Right cardiac atrium (tissue), 5 donors: ENCODE data around the gene CGB5. TPM values are rescaled to one million over a fixed set of nuclear protein-coding genes. Genes with fewer than 3 reads are reported as not detected.
"Not testable (repeated sequence)": the region's sequence is repeated elsewhere in the genome, so short reads cannot be mapped to it uniquely, and the experiment has no call there.

Experiments
- ATAC-seq, 2 donors: fragments of 200-7000 bp; cut with Tn5 transposase; one replicate each; pipeline versions ENCODE4 v1.8.0 to v1.9.1; 2020; ENCODE audit warnings: moderate library complexity in 2 of 2, mild to moderate bottlenecking in 1 of 2
- DNase-seq, 3 donors: peaks; one replicate each; pipeline ENCODE4 v3.0.0-alpha.2; 2020
- H3K27ac ChIP-seq: one replicate; pipeline ENCODE4 v1.5.1; 2013; ENCODE audit warnings: mild to moderate bottlenecking, low read length, control low read depth, moderate library complexity
- H3K27me3 ChIP-seq: one replicate; pipeline ENCODE4 v1.6.1; 2013; ENCODE audit not compliant: control insufficient read depth, insufficient read depth
- H3K4me1 ChIP-seq: one replicate; pipeline ENCODE4 v1.6.1; 2013; ENCODE audit warnings: low read length; ENCODE audit not compliant: control insufficient read depth, insufficient read depth
- H3K4me3 ChIP-seq: one replicate; pipeline ENCODE4 v1.5.1; 2013; ENCODE audit warnings: low read length, control low read depth
- H3K9me3 ChIP-seq: one replicate; pipeline ENCODE4 v1.6.1; 2013; ENCODE audit warnings: low read length; ENCODE audit not compliant: control insufficient read depth
- WGBS: extraction: QIAGEN DNeasy Blood & Tissue Kit; methylation state at CpG from one replicate; pipeline ENCODE4 v1.1.7; 2013; 5-methylcytosine and 5-hydroxymethylcytosine counted together
- intact Hi-C, 4 donors: fragments of 100-400 bp; cut with DNase I; formaldehyde crosslinking; loops; one replicate each; pipeline versions ENCODE4 v1.11.0 to v1.14.0; 2022 to 2023
- long read RNA-seq, 4 donors: library from polyadenylated mRNA; unstranded; transcript quantifications; one replicate each; pipeline ENCODE4 v2.0.0, GENCODE V29; 2020 to 2021
- polyA plus RNA-seq: library from polyadenylated mRNA; stranded (reverse); fragments of 200-250 nt; gene quantifications from one replicate; pipeline ENCODE4 v1.2.3, GENCODE V29; 2013
- total RNA-seq, 4 donors: library from RNA; stranded (reverse); fragmentation: NEBNext Ultra II Directional; extraction: Animal tissue kit (Norgen Biotek cat#: 25700); gene quantifications; one replicate each; pipeline ENCODE4 v1.2.1, GENCODE V29; 2021
- donor health status: healthy with polysubstance abuse.
- donor health status: DM: no; HTN: yes; CAD: no.
- donor health status: DM: no; HTN: no; CAD: no.
- donor health status: DM: no; HTN: yes; CAD: no; lungs with severe emphysema.
- donor health status: DM: yes; HTN: yes; CAD: no.

Gene CGB5
- not detected for total RNA-seq
- not detected for polyA plus RNA-seq
- long read RNA-seq, donor 1, result 0 reads
- long read RNA-seq, donor 2, result 0 reads
- long read RNA-seq, donor 3, result 0 reads
- long read RNA-seq, donor 4, result 0 reads

DNA sequence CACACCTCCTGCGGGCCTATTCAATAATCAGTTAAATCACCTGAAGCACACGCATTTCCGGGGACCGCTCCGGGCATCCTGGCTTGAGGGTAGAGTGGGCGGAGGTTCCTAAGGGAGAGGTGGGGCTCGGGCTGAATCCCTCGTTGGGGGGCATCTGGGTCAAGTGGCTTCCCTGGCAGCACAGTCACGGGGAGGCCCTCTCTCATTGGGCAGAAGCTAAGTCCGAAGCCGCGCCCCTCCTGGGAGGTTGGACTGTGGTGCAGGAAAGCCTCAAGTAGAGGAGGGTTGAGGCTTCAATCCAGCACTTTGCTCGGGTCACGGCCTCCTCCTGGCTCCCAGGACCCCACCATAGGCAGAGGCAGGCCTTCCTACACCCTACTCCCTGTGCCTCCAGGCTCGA, at the start of gene CGB5:
Gene CGB5 (plus strand): TSS at position 301 of the 400 bp plus-strand sequence. CDS start 362 bp downstream, outside the sequence.
- H3K9me3 ChIP-seq, H3K4me1 ChIP-seq, H3K27me3 ChIP-seq, DNase-seq, H3K27ac ChIP-seq, ATAC-seq, H3K4me3 ChIP-seq, intact Hi-C loops: not testable (repeated sequence)
- WGBS, result 64% methylated on average over 15 of the region's 15 CpGs

- H3K4me3 ChIP-seq, result peak overlapping the region; percentile 64
- intact Hi-C loops, result no loop called here
- peaks cover 12% of the 10 kb centered on the region for H3K4me1 ChIP-seq
- H3K27me3 ChIP-seq, result no peaks in the 10 kb centered on the region
- WGBS, result 2% methylated on average over 13 of the region's 13 CpGs
- ATAC-seq (no peak), DNase-seq (no peak)
- peak overlapping the region; percentile 82 for H3K27ac ChIP-seq
- no peaks in the 10 kb centered on the region for H3K9me3 ChIP-seq
These were observed 49.6 kb upstream of the CGB5 start for GRCh38 chr19:48994035-48994386.

DNA sequence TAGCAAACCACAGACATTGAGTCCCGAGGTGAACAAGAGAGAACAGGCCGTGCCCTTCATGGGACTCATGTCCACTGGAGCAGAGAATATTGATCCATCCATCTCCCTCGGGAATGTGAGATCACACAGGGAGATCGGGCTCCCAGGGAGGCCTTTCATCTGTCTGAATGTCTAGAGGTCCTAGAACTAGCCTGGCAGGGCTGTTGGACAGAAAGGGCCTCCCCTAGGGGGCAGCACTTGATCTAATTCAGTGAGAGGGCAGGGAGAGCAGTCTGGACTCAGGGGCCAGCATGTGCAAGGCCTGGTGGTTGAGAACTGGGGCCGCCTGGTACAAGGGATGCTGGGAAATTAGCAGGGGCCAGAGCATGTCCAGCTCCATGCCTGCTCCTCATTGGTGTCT, 45.7 kb upstream of the CGB5 start:
- no peaks in the 10 kb centered on the region for H3K27me3 ChIP-seq
- intact Hi-C loops, result no loop called here
- no peak overlapping the region for H3K27ac ChIP-seq
- H3K9me3 ChIP-seq, result no peaks in the 10 kb centered on the region
- no peak overlapping the region for H3K4me3 ChIP-seq
- peaks cover 2% of the 10 kb centered on the region for H3K4me1 ChIP-seq
- DNase-seq, result peak in 1 of 3 donors; percentile 67
- ATAC-seq, result no peak
- WGBS, result 76% methylated on average over 5 of the region's 5 CpGs

- DNase-seq (peak in 1 of 3 donors; percentile 68), ATAC-seq (peak; percentile 37 to 39)
- 56% methylated on average over 16 of the region's 16 CpGs for WGBS
- H3K4me1 ChIP-seq, result no peaks in the 10 kb centered on the region
- H3K27ac ChIP-seq, result no peak overlapping the region
- no peaks in the 10 kb centered on the region for H3K9me3 ChIP-seq
- no peaks in the 10 kb centered on the region for H3K27me3 ChIP-seq
- H3K4me3 ChIP-seq, result no peak overlapping the region
- intact Hi-C loops, result no loop called here
These were observed 43.9 kb upstream of the CGB5 start for GRCh38 chr19:48999481-49000325.

GRCh38 chr19:49004133-49004532, 39.5 kb upstream of the CGB5 start:
- no peak for ATAC-seq

GRCh38 chr19:49004964-49005614, 38.6 kb upstream of the CGB5 start:
- Histone ChIP-seq H3K4me3 (no peak overlapping the region), H3K4me1 (no peaks in the 10 kb centered on the region), H3K9me3 (no peaks in the 10 kb centered on the region), H3K27me3 (no peaks in the 10 kb centered on the region), H3K27ac (no peak overlapping the region)
- intact Hi-C loops, result no loop called here
- WGBS, result 96% methylated on average over 7 of the region's 7 CpGs
- no peak for ATAC-seq
- DNase-seq, result no peak

More at GRCh38 chr19:49004133-49004532, 39.5 kb upstream of the CGB5 start:
- H3K4me3 ChIP-seq, result no peak overlapping the region
- intact Hi-C loops, result no loop called here
- H3K27me3 ChIP-seq, result no peaks in the 10 kb centered on the region
- DNase-seq, result no peak
- 98% methylated on average over 15 of the region's 15 CpGs for WGBS
- H3K27ac ChIP-seq, result no peak overlapping the region
- no peaks in the 10 kb centered on the region for H3K9me3 ChIP-seq
- H3K4me1 ChIP-seq, result no peaks in the 10 kb centered on the region

- DNase-seq (no peak), ATAC-seq (no peak)
- no peak overlapping the region for H3K4me3 ChIP-seq
- H3K27ac ChIP-seq, result no peak overlapping the region
- no peaks in the 10 kb centered on the region for H3K4me1 ChIP-seq
- H3K9me3 ChIP-seq, result no peaks in the 10 kb centered on the region
- intact Hi-C loops, result no loop called here
- WGBS, result 97% methylated on average over 22 of the region's 22 CpGs
- H3K27me3 ChIP-seq, result no peaks in the 10 kb centered on the region
These were observed 36.7 kb upstream of the CGB5 start for GRCh38 chr19:49006905-49007304.

DNA sequence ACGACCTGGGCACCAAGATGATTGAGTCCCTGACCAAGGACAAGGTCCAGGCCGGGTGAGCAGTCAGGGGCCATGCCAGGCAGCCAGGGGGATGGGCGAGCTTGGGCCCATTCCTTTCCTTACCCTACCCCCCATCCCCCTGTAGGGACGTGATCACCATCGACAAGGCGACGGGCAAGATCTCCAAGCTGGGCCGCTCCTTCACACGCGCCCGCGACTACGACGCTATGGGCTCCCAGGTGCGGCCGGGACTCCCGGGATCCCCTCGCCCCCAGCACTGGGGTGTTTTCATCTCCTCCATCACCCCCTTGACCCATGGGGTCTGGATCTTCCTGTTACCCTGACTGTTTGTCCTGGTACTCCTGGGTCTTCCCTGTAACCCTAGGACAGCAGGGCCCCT, 33.8 kb upstream of the CGB5 start:
- H3K4me1 ChIP-seq, result no peaks in the 10 kb centered on the region
- H3K27me3 ChIP-seq, result no peaks in the 10 kb centered on the region
- no peak overlapping the region for H3K4me3 ChIP-seq
- WGBS, result 94% methylated on average over 18 of the region's 18 CpGs
- DNase-seq, result no peak
- no peak for ATAC-seq
- intact Hi-C loops, result no loop called here
- no peak overlapping the region for H3K27ac ChIP-seq
- H3K9me3 ChIP-seq, result no peaks in the 10 kb centered on the region

DNA sequence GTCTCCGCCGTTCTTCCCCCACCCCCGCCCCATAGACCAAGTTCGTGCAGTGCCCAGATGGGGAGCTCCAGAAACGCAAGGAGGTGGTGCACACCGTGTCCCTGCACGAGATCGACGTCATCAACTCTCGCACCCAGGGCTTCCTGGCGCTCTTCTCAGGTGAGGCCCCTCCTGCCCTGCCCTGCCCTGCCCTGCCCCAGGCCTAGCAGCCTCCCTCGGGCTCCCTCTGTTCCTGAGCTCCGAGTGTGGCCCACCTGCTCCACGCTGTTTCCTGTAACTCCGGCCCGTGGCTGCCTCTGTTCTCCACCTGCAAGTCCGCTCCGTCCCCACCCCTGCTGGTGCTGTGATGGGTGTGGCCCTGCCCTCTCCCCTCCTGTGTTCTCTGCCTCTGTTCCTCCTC, 33.2 kb upstream of the CGB5 start:
- intact Hi-C loops, result no loop called here
- Histone ChIP-seq H3K4me1 (no peaks in the 10 kb centered on the region), H3K27ac (no peak overlapping the region), H3K9me3 (no peaks in the 10 kb centered on the region), H3K4me3 (no peak overlapping the region), H3K27me3 (no peaks in the 10 kb centered on the region)
- ATAC-seq, result no peak
- 92% methylated on average over 18 of the region's 18 CpGs for WGBS
- DNase-seq, result no peak

GRCh38 chr19:49011194-49011593, 32.5 kb upstream of the CGB5 start:
- no peak for DNase-seq
- intact Hi-C loops, result no loop called here
- Histone ChIP-seq H3K4me1 (no peaks in the 10 kb centered on the region), H3K4me3 (no peak overlapping the region), H3K9me3 (no peaks in the 10 kb centered on the region), H3K27me3 (no peaks in the 10 kb centered on the region), H3K27ac (no peak overlapping the region)
- WGBS, result 85% methylated on average over 17 of the region's 17 CpGs
- no peak for ATAC-seq

GRCh38 chr19:49014123-49014869, 29.4 kb upstream of the CGB5 start:
- H3K4me1 ChIP-seq, result no peaks in the 10 kb centered on the region
- no peaks in the 10 kb centered on the region for H3K27me3 ChIP-seq
- intact Hi-C loops, result no loop called here
- H3K4me3 ChIP-seq, result no peak overlapping the region
- ATAC-seq, result no peak
- H3K27ac ChIP-seq, result no peak overlapping the region
- no peaks in the 10 kb centered on the region for H3K9me3 ChIP-seq
- WGBS, result 88% methylated on average over 32 of the region's 32 CpGs
- DNase-seq, result peak in 1 of 3 donors; percentile 33
